HepG2 (cell line): ENCODE measurements around the gene GNAZ. TPM values are rescaled to one million over a fixed set of nuclear protein-coding genes. Genes with fewer than 3 reads are reported as not detected.

ENCODE experiments used
- ATAC-seq: fragments of 200-7000 bp; cut with Tn5 transposase; 3 replicates; pipeline ENCODE4 v1.9.1; 2020; ENCODE audit warnings: mild to moderate bottlenecking, moderate library complexity
- BruUV-seq: library from RNA; stranded (reverse); fragments of 400-500 nt; replicated peaks from 2 replicates; lab custom pipeline; 2021; lab: Mats Ljungman, UMichigan
- CTCF ChIA-PET: fragments of 300-600 bp; formaldehyde crosslinking; extraction: SDS; loops from one replicate; lab custom pipeline; 2021; ENCODE audit warnings: low total read pairs, inconsistent platforms, low intra/inter-chr PET ratio; lab: Yijun Ruan, JAX
- POLR2A ChIA-PET: fragments of 350-600 bp; sonication (Branson Sonifier 250); formaldehyde crosslinking; loops from one replicate; lab custom pipeline; 2020; ENCODE audit warnings: antibody characterized with exemption, inconsistent platforms; lab: Yijun Ruan, JAX
- DNase-seq: peaks from one replicate; pipeline ENCODE4 v3.0.0-alpha.2; 2015; ENCODE audit warnings: low spot score
- FAIRE-seq: peaks from 3 replicates; lab custom pipeline; 2011; peaks lifted over from hg19 to GRCh38; lab: Jason Lieb, UNC
- H2AFZ ChIP-seq: one replicate; pipeline ENCODE4 v1.6.1; 2011; ENCODE audit warnings: low read length, inconsistent platforms
- H3K27ac ChIP-seq: fragments of 300-600 bp; 3 replicates; pipeline ENCODE4 v1.8.0; 2011; ENCODE audit warnings: mixed run types, mild to moderate bottlenecking, mixed read lengths, low read length, inconsistent platforms; ENCODE audit not compliant: insufficient read depth; ENCODE audit errors: extremely low read length
- H3K27me3 ChIP-seq, 2 experiments: fragments of 200-600 bp in 1 of 2; 2 replicates in 1 of 2; 3 replicates in 1 of 2; pipeline versions ENCODE4 v1.6.0 to v1.8.0; 2011; ENCODE audit warnings: low read length in 2 of 2, mild to moderate bottlenecking in 2 of 2, moderate library complexity in 2 of 2, inconsistent platforms in 1 of 2; ENCODE audit not compliant: insufficient read depth in 2 of 2, control insufficient read depth in 1 of 2
- H3K36me3 ChIP-seq, 2 experiments: fragments of 200-600 bp in 1 of 2; replicated peaks in 1 of 2; 2 replicates in 1 of 2; 3 replicates in 1 of 2; pipeline versions ENCODE4 v1.5.1 to v1.8.0; 2011; ENCODE audit warnings: low read length in 2 of 2, inconsistent platforms in 1 of 2; ENCODE audit not compliant: insufficient read depth in 2 of 2, control insufficient read depth in 1 of 2
- H3K4me1 ChIP-seq: 2 replicates; pipeline ENCODE4 v1.5.1; 2012; ENCODE audit warnings: low read length, inconsistent platforms; ENCODE audit not compliant: insufficient read depth
- H3K4me2 ChIP-seq: 2 replicates; pipeline ENCODE4 v1.6.0; 2011; ENCODE audit warnings: low read depth, low read length, inconsistent platforms
- H3K4me3 ChIP-seq, 3 experiments: fragments of 200-600 bp in 1 of 3; sonication (generic), shearing (Covaris generic) in 1 of 3; replicated peaks in 1 of 3; 2 replicates each; pipeline ENCODE4 v1.5.1; 2011 to 2016; ENCODE audit warnings: low read length in 3 of 3, inconsistent platforms in 2 of 3, low read depth in 2 of 3, mild to moderate bottlenecking in 2 of 3, control low read depth in 1 of 3, mixed read lengths in 1 of 3; ENCODE audit not compliant: insufficient read depth in 1 of 3
- H3K79me2 ChIP-seq: one replicate; pipeline ENCODE4 v1.6.1; 2011; ENCODE audit warnings: low read length, inconsistent platforms; ENCODE audit not compliant: insufficient read depth
- H3K9ac ChIP-seq: 2 replicates; pipeline ENCODE4 v1.6.0; 2011; ENCODE audit warnings: mild to moderate bottlenecking, low read depth, low read length, inconsistent platforms; ENCODE audit not compliant: insufficient read depth
- H3K9me3 ChIP-seq: 2 replicates; pipeline ENCODE4 v1.5.1; 2012; ENCODE audit warnings: mild to moderate bottlenecking, low read length
- H4K20me1 ChIP-seq: 2 replicates; pipeline ENCODE4 v1.6.0; 2011; ENCODE audit warnings: inconsistent platforms, mild to moderate bottlenecking, low read length, moderate library complexity; ENCODE audit not compliant: insufficient read depth
- HBP1 ChIP-seq: IDR thresholded peaks from 2 replicates; pipeline ENCODE4 v1.6.1; 2016; ENCODE audit warnings: low read depth, control low read depth
- HCFC1 ChIP-seq: fragments of 150-350 bp; IDR thresholded peaks from 2 replicates; pipeline ENCODE4 v1.6.1; 2014; ENCODE audit warnings: low read depth, low read length
- HDAC6 ChIP-seq: fragments of 200-600 bp; sonication (generic); IDR thresholded peaks from 2 replicates; pipeline ENCODE4 v1.7.0; 2017; ENCODE audit warnings: mild to moderate bottlenecking, antibody characterized with exemption, low read length, low read depth
- JUNB ChIP-seq: sonication (generic); formaldehyde crosslinking; IDR thresholded peaks from 2 replicates; pipeline ENCODE4 v1.8.0; 2022; ENCODE audit warnings: missing genetic modification reagents, mild to moderate bottlenecking, borderline replicate concordance
- MIER2 ChIP-seq: IDR thresholded peaks from 2 replicates; pipeline ENCODE4 v1.6.1; 2016; ENCODE audit warnings: missing biosample characterization, missing genetic modification reagents
- MTF2 ChIP-seq: sonication (generic); formaldehyde crosslinking; IDR thresholded peaks from 2 replicates; pipeline ENCODE4 v1.5.0; 2020; ENCODE audit warnings: missing genetic modification reagents, borderline replicate concordance
- NFE2 ChIP-seq: sonication (generic); formaldehyde crosslinking; IDR thresholded peaks from 2 replicates; pipeline ENCODE4 v1.4.0; 2020; ENCODE audit warnings: missing genetic modification reagents
- NR2F2 ChIP-seq: IDR thresholded peaks from 2 replicates; pipeline ENCODE4 v1.6.1; 2012; ENCODE audit warnings: low read depth, inconsistent platforms, borderline replicate concordance
- SCMH1 ChIP-seq: sonication (generic); formaldehyde crosslinking; IDR thresholded peaks from 2 replicates; pipeline ENCODE4 v1.9.0; 2021; ENCODE audit warnings: missing genetic modification reagents, mild to moderate bottlenecking, borderline replicate concordance
- SP1 ChIP-seq, 2 experiments: fragments of 450-650 bp in 1 of 2; sonication (generic) in 1 of 2; formaldehyde crosslinking in 1 of 2; IDR thresholded peaks; 2 replicates each; pipeline versions ENCODE4 v1.4.0 to v1.6.1; 2016 to 2020; ENCODE audit warnings: missing genetic modification reagents in 1 of 2
- SYNCRIP ChIP-seq: fragments of 200-400 bp; formaldehyde crosslinking; IDR thresholded peaks from 2 replicates; pipeline ENCODE4 v1.6.1; 2018; ENCODE audit warnings: mild to moderate bottlenecking, low read depth, low read length; ENCODE audit not compliant: insufficient read depth
- TOE1 ChIP-seq: sonication (generic); formaldehyde crosslinking; IDR thresholded peaks from 2 replicates; pipeline ENCODE4 v1.4.0; 2020; ENCODE audit warnings: mild to moderate bottlenecking, missing genetic modification reagents
- ZMYM4 ChIP-seq: sonication (generic); formaldehyde crosslinking; IDR thresholded peaks from 2 replicates; pipeline ENCODE4 v1.8.1; 2023; ENCODE audit warnings: mild to moderate bottlenecking, missing genetic modification reagents
- ZNF142 ChIP-seq: sonication (generic); formaldehyde crosslinking; IDR thresholded peaks from 2 replicates; pipeline ENCODE4 v1.4.0; 2020; ENCODE audit warnings: missing genetic modification reagents
- ZNF383 ChIP-seq: sonication (generic); formaldehyde crosslinking; IDR thresholded peaks from 2 replicates; pipeline ENCODE4 v1.4.0; 2020; ENCODE audit warnings: missing genetic modification reagents, mild to moderate bottlenecking, borderline replicate concordance
- ZNF781 ChIP-seq: sonication (generic); formaldehyde crosslinking; IDR thresholded peaks from 2 replicates; pipeline ENCODE4 v1.5.1; 2020; ENCODE audit warnings: borderline replicate concordance, mild to moderate bottlenecking, missing genetic modification reagents; ENCODE audit errors: not compliant biosample characterization
- WGBS: methylation state at CpG from one replicate; pipeline ENCODE4 v1.1.6; 2017; ENCODE audit warnings: low lambda C conversion rate; 5-methylcytosine and 5-hydroxymethylcytosine counted together
- in situ Hi-C: cut with HindIII; loops from 2 replicates; pipeline ENCODE4 v1.10.0; 2017; ENCODE audit warnings: low pct_unique_long_range_greater_than_20kb; ENCODE audit not compliant: extremely low pct_ligation_motif_present
- intact Hi-C: fragments of 100-400 bp; cut with micrococcal nuclease; formaldehyde crosslinking; loops from one replicate; pipeline ENCODE4 v1.10.0; 2022; ENCODE audit not compliant: unreplicated experiment
- polyA plus RNA-seq, 8 experiments: library from polyadenylated mRNA; depleted of rRNA in 3 of 8; stranded (reverse) in 7 of 8; unstranded in 1 of 8; fragments of >200 nt; fragmentation: Illumina TruSeq in 4 of 8; extraction: Trizol in 4 of 8; gene quantifications; 2 replicates each; pipeline versions ENCODE4 v1.2.1 to v1.2.3, GENCODE V29; 2011 to 2016; ENCODE audit warnings: low read depth in 4 of 8, missing spikeins in 1 of 8, mixed read lengths in 1 of 8; ENCODE audit not compliant: insufficient read depth in 1 of 8
- total RNA-seq, 5 experiments: library from RNA; depleted of rRNA; stranded (reverse); fragments of >200 nt; fragmentation: Illumina TruSeq; extraction: Trizol; gene quantifications; 2 replicates each; pipeline ENCODE4 v1.2.3, GENCODE V29; 2016; ENCODE audit warnings: low read depth in 1 of 5

The GNAZ gene
- total and polyA plus RNA-seq, 2 of the 13 experiments (the other 11 are each of a cell fraction or from before 2014, with no cell fraction given): 11.4 to 22.3 TPM

- H3K27me3 ChIP-seq: no peaks in the 10 kb centered on the region
- no TSS peak for BruUV-seq
- no peak overlapping the region for H2AFZ ChIP-seq
- peaks cover 7% of the 10 kb centered on the region for H3K4me1 ChIP-seq
- no peaks in the 10 kb centered on the region for H3K9me3 ChIP-seq
- no peak overlapping the region for H3K4me2 ChIP-seq
- FAIRE-seq (no peak), DNase-seq (no peak), ATAC-seq (no peak)
- peaks cover 2 to 4% of the 10 kb centered on the region in 2 experiments; a peak in 3 of 5 replicates for H3K36me3 ChIP-seq
- 95% methylated on average over 25 of the region's 26 CpGs for WGBS
- intact Hi-C loops: loop anchor here (10.0 kb wide), 1 partner anchor 48 kb away; the partner anchor contains the start of gene GNAZ
- in situ Hi-C loops: loop anchor here (10.0 kb wide), 1 partner anchor 278 kb away; no protein-coding TSS in a partner anchor
- no peak overlapping the region for H3K27ac ChIP-seq
- H4K20me1 ChIP-seq: no peaks in the 10 kb centered on the region
- H3K79me2 ChIP-seq: no peaks in the 10 kb centered on the region
- no peak overlapping the region for H3K4me3 ChIP-seq
- ChIA-PET CTCF (interaction anchor here (0.7 kb wide), 1 partner anchor 164 kb away, joined by 3 read pairs; no protein-coding TSS in a partner anchor), POLR2A (no interaction called here)
- no peak overlapping the region for H3K9ac ChIP-seq
- TF ChIP-seq ZNF383 (CRISPR knock-in tag) (no peak), SP1 (IDR thresholded peaks at IDR 0.05) (no peak), SP1 (CRISPR knock-in tag; IDR thresholded peaks at IDR 0.05) (no peak), HBP1 (no peak), ZMYM4 (CRISPR knock-in tag) (no peak), NFE2 (CRISPR knock-in tag) (no peak), ZNF142 (CRISPR knock-in tag) (no peak), ZNF781 (no peak), SCMH1 (CRISPR knock-in tag) (no peak), NR2F2 (no peak), TOE1 (CRISPR knock-in tag) (no peak), HDAC6 (no peak), MIER2 (CRISPR knock-in tag) (no peak), HCFC1 (no peak), MTF2 (CRISPR knock-in tag) (no peak), JUNB (CRISPR knock-in tag) (no peak), SYNCRIP (no peak)
These were observed 52.9 kb downstream of the GNAZ start for GRCh38 chr22:23122992-23123803.
